GM12878 (cell line): ENCODE measurements around the gene PYGO2. TPM values are rescaled to one million over a fixed set of nuclear protein-coding genes. Genes with fewer than 3 reads are reported as not detected.

ENCODE experiments used
- BMI1 ChIP-seq: fragments of 450-650 bp; IDR thresholded peaks from 2 replicates; pipeline ENCODE4 v1.6.1; 2016; ENCODE audit warnings: mild to moderate bottlenecking, moderate library complexity, borderline replicate concordance
- CBX3 ChIP-seq: fragments of 200-600 bp; sonication (generic); IDR thresholded peaks from 2 replicates; pipeline ENCODE4 v1.6.1; 2016; ENCODE audit warnings: low read depth, borderline replicate concordance
- DPF2 ChIP-seq: fragments of 450-650 bp; IDR thresholded peaks from 2 replicates; pipeline ENCODE4 v1.6.1; 2017; ENCODE audit warnings: mild to moderate bottlenecking
- FOXM1 ChIP-seq: IDR thresholded peaks from 2 replicates; pipeline ENCODE4 v1.6.1; 2012; ENCODE audit warnings: low read depth, mild to moderate bottlenecking, inconsistent platforms, low read length, moderate library complexity
- HDAC2 ChIP-seq: fragments of 200-600 bp; sonication (generic); IDR thresholded peaks from 2 replicates; pipeline ENCODE4 v1.6.1; 2017
- HDGF ChIP-seq: fragments of 450-650 bp; IDR thresholded peaks from 2 replicates; pipeline ENCODE4 v1.6.1; 2016; ENCODE audit warnings: antibody characterized with exemption
- MEF2A ChIP-seq: IDR thresholded peaks from 2 replicates; pipeline ENCODE4 v1.6.1; 2011; ENCODE audit warnings: low read depth, mild to moderate bottlenecking, low read length, moderate library complexity; ENCODE audit not compliant: insufficient read depth
- NFIC ChIP-seq: IDR thresholded peaks from 2 replicates; pipeline ENCODE4 v1.6.1; 2012; ENCODE audit warnings: low read depth, mild to moderate bottlenecking, inconsistent platforms, low read length, moderate library complexity
- NR2C1 ChIP-seq: fragments of 450-650 bp; IDR thresholded peaks from 2 replicates; pipeline ENCODE4 v1.6.1; 2017; ENCODE audit warnings: antibody characterized with exemption, mild to moderate bottlenecking, moderate library complexity
- POLR2A ChIP-seq: IDR thresholded peaks from 2 replicates; pipeline ENCODE4 v1.6.1; 2011; ENCODE audit warnings: low read depth, mild to moderate bottlenecking, low read length
- RB1 ChIP-seq: fragments of 450-650 bp; formaldehyde crosslinking; IDR thresholded peaks from 2 replicates; pipeline ENCODE4 v1.6.1; 2017; ENCODE audit warnings: mild to moderate bottlenecking, borderline replicate concordance
- SIX5 ChIP-seq: IDR thresholded peaks from 2 replicates; pipeline ENCODE4 v1.6.1; 2011; ENCODE audit warnings: mild to moderate bottlenecking, low read depth, low read length, moderate library complexity; ENCODE audit not compliant: severe bottlenecking
- SMAD5 ChIP-seq: IDR thresholded peaks from 2 replicates; pipeline ENCODE4 v1.6.1; 2016; ENCODE audit warnings: antibody characterized with exemption, low read depth
- TCF3 ChIP-seq: IDR thresholded peaks from 2 replicates; pipeline ENCODE4 v1.6.1; 2012; ENCODE audit warnings: low read depth, mild to moderate bottlenecking, low read length, borderline replicate concordance; ENCODE audit not compliant: insufficient read depth
- polyA plus RNA-seq, 11 experiments: library from polyadenylated mRNA; depleted of rRNA in 4 of 11; unstranded in 6 of 11; stranded (reverse) in 5 of 11; fragments of >200 nt; fragmentation: Nextera tagmentation in 4 of 11; fragmentation: Illumina TruSeq in 1 of 11; extraction: Ambion mirVana in 4 of 11; extraction: Trizol in 1 of 11; gene quantifications; 1 replicate in 1 of 11; 2 replicates in 10 of 11; pipeline versions ENCODE4 v1.2.1 to v1.2.3, GENCODE V29; 2011 to 2016; ENCODE audit warnings: inconsistent platforms in 2 of 11, missing spikeins in 2 of 11, low read depth in 1 of 11
- total RNA-seq, 4 experiments: library from RNA; depleted of rRNA in 3 of 4; stranded (reverse); fragments of >200 nt in 3 of 4; fragmentation: Illumina TruSeq in 1 of 4; extraction: Trizol in 1 of 4; gene quantifications; 2 replicates each; pipeline versions ENCODE4 v1.2.1 to v1.2.3, GENCODE V29; 2013 to 2021
- TF ChIP-seq, protein P1 (sequence below): fragments of 450-650 bp; IDR thresholded peaks from 2 replicates; pipeline ENCODE4 v1.6.1; 2018; ENCODE audit warnings: mild to moderate bottlenecking, low read depth, moderate library complexity; ENCODE audit not compliant: partially characterized antibody
- TF ChIP-seq, protein P2 (sequence below): fragments of 450-650 bp; IDR thresholded peaks from 2 replicates; pipeline ENCODE4 v1.6.1; 2017; ENCODE audit warnings: mild to moderate bottlenecking, moderate library complexity
- TF ChIP-seq, protein P3 (sequence below): fragments of 150-350 bp; IDR thresholded peaks from 2 replicates; pipeline ENCODE4 v1.6.1; 2014; ENCODE audit warnings: mild to moderate bottlenecking, low read depth, low read length
- TF ChIP-seq, protein P4 (sequence below): IDR thresholded peaks from 2 replicates; pipeline ENCODE4 v1.6.1; 2011; ENCODE audit warnings: mild to moderate bottlenecking, low read depth, low read length, moderate library complexity; ENCODE audit not compliant: insufficient replicate concordance
- TF ChIP-seq, protein P5 (sequence below): fragments of 450-650 bp; IDR thresholded peaks from 2 replicates; pipeline ENCODE4 v1.6.1; 2017; ENCODE audit warnings: borderline replicate concordance

The PYGO2 gene
- total and polyA plus RNA-seq, 10 of the 15 experiments (the other 5 are each of a cell fraction or from before 2014, with no cell fraction given), result 8.1 to 33.8 (median 23.5) TPM

DNA sequence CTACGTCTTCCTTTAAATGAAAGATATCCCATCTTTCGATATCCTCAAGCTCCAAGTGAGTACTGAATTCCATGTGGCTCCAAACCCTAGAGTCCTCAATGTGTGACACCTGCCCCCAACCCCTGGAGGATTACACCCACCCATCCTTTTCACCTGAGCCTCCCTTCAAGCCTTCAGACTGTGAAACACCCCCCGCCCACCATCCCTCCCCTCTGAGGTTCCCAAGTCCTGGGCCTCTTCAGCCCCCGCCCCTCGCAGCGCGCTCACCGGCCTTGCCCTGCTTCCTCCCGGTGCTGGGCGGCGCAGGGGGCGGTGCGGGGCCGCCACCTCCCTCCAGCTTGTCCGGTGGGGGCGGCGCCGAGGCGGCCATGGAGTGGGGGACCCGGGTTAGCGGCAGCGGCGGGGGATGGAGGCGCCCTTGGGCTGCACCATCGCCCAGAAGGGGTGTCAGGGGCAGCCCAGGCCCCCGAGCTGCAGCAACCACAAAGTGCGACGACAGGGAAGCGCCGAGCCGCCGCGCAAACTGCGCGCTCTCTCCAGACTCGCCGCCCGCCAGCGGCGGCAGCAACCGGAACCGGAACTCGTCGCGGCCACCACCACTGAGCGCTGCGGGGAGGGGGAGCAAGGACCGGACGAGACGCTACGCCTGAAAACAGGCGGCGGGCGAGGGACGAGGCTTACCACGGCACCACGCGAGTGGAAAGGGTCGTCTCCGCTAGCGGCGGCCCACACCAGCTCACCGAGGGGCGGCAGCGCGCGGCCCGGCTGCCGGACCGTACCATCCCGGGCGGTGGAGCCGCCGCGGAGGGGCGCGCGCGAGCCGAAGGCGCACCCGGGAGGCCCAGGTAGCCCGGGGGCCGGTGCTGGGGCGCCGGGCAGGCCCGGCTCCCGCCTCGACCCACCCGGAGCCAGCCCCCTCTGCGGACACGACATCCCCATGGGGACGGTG is at the start of gene PYGO2 (continued):
- TF ChIP-seq, protein P1, sequence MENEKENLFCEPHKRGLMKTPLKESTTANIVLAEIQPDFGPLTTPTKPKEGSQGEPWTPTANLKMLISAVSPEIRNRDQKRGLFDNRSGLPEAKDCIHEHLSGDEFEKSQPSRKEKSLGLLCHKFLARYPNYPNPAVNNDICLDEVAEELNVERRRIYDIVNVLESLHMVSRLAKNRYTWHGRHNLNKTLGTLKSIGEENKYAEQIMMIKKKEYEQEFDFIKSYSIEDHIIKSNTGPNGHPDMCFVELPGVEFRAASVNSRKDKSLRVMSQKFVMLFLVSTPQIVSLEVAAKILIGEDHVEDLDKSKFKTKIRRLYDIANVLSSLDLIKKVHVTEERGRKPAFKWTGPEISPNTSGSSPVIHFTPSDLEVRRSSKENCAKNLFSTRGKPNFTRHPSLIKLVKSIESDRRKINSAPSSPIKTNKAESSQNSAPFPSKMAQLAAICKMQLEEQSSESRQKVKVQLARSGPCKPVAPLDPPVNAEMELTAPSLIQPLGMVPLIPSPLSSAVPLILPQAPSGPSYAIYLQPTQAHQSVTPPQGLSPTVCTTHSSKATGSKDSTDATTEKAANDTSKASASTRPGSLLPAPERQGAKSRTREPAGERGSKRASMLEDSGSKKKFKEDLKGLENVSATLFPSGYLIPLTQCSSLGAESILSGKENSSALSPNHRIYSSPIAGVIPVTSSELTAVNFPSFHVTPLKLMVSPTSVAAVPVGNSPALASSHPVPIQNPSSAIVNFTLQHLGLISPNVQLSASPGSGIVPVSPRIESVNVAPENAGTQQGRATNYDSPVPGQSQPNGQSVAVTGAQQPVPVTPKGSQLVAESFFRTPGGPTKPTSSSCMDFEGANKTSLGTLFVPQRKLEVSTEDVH, result no peak
- TF ChIP-seq HDGF, result 0 out of 2 replicates have a peak, but pooled peaks have one; percentile 18
- TF ChIP-seq, protein P2, sequence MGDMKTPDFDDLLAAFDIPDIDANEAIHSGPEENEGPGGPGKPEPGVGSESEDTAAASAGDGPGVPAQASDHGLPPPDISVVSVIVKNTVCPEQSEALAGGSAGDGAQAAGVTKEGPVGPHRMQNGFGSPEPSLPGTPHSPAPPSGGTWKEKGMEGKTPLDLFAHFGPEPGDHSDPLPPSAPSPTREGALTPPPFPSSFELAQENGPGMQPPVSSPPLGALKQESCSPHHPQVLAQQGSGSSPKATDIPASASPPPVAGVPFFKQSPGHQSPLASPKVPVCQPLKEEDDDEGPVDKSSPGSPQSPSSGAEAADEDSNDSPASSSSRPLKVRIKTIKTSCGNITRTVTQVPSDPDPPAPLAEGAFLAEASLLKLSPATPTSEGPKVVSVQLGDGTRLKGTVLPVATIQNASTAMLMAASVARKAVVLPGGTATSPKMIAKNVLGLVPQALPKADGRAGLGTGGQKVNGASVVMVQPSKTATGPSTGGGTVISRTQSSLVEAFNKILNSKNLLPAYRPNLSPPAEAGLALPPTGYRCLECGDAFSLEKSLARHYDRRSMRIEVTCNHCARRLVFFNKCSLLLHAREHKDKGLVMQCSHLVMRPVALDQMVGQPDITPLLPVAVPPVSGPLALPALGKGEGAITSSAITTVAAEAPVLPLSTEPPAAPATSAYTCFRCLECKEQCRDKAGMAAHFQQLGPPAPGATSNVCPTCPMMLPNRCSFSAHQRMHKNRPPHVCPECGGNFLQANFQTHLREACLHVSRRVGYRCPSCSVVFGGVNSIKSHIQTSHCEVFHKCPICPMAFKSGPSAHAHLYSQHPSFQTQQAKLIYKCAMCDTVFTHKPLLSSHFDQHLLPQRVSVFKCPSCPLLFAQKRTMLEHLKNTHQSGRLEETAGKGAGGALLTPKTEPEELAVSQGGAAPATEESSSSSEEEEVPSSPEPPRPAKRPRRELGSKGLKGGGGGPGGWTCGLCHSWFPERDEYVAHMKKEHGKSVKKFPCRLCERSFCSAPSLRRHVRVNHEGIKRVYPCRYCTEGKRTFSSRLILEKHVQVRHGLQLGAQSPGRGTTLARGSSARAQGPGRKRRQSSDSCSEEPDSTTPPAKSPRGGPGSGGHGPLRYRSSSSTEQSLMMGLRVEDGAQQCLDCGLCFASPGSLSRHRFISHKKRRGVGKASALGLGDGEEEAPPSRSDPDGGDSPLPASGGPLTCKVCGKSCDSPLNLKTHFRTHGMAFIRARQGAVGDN, result peak; percentile 64; the same call in 1 of the 2 replicates
- TF ChIP-seq TCF3, result no peak
- TF ChIP-seq DPF2, result peak; percentile 89
- TF ChIP-seq, protein P3, sequence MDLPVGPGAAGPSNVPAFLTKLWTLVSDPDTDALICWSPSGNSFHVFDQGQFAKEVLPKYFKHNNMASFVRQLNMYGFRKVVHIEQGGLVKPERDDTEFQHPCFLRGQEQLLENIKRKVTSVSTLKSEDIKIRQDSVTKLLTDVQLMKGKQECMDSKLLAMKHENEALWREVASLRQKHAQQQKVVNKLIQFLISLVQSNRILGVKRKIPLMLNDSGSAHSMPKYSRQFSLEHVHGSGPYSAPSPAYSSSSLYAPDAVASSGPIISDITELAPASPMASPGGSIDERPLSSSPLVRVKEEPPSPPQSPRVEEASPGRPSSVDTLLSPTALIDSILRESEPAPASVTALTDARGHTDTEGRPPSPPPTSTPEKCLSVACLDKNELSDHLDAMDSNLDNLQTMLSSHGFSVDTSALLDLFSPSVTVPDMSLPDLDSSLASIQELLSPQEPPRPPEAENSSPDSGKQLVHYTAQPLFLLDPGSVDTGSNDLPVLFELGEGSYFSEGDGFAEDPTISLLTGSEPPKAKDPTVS, result no peak
- peak; percentile 94; the same call in 1 of the 2 replicates for TF ChIP-seq RB1
- peak; percentile 61 for TF ChIP-seq NR2C1
- TF ChIP-seq, protein P4, sequence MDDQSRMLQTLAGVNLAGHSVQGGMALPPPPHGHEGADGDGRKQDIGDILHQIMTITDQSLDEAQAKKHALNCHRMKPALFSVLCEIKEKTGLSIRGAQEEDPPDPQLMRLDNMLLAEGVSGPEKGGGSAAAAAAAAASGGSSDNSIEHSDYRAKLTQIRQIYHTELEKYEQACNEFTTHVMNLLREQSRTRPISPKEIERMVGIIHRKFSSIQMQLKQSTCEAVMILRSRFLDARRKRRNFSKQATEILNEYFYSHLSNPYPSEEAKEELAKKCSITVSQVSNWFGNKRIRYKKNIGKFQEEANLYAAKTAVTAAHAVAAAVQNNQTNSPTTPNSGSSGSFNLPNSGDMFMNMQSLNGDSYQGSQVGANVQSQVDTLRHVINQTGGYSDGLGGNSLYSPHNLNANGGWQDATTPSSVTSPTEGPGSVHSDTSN, result no peak
- TF ChIP-seq NFIC, result no peak
- peak; percentile 41 for TF ChIP-seq SIX5
- no peak for TF ChIP-seq MEF2A
- TF ChIP-seq, protein P5, sequence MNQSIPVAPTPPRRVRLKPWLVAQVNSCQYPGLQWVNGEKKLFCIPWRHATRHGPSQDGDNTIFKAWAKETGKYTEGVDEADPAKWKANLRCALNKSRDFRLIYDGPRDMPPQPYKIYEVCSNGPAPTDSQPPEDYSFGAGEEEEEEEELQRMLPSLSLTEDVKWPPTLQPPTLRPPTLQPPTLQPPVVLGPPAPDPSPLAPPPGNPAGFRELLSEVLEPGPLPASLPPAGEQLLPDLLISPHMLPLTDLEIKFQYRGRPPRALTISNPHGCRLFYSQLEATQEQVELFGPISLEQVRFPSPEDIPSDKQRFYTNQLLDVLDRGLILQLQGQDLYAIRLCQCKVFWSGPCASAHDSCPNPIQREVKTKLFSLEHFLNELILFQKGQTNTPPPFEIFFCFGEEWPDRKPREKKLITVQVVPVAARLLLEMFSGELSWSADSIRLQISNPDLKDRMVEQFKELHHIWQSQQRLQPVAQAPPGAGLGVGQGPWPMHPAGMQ, result no peak
- no peak for TF ChIP-seq HDAC2
- no peak for TF ChIP-seq FOXM1
- peak; percentile 95 for TF ChIP-seq POLR2A
- TF ChIP-seq CBX3, result no peak
- TF ChIP-seq SMAD5, result no peak
- TF ChIP-seq BMI1, result no peak
